HG02759 (cell line): ENCODE results near the gene NTRK3.

Source experiments
- ATAC-seq: cut with Tn5 transposase; IDR thresholded peaks from one replicate; pipeline ENCODE4 v1.9.1; 2021; ENCODE audit warnings: mild to moderate bottlenecking, moderate library complexity; ENCODE audit not compliant: unreplicated experiment

The NTRK3 gene

GRCh38 chr15:88188300-88188699, 68.2 kb downstream of the NTRK3 start:
- ATAC-seq = no peak

- ATAC-seq = no peak
Observed at GRCh38 chr15:88187195-88187594, 69.3 kb downstream of the NTRK3 start.

- no peak for ATAC-seq
Observed at GRCh38 chr15:88185584-88185983, 71.0 kb downstream of the NTRK3 start.

GRCh38 chr15:88181613-88182012, 74.9 kb downstream of the NTRK3 start:
- ATAC-seq = no peak

GRCh38 chr15:88179562-88179961, 77.0 kb downstream of the NTRK3 start:
- peak; percentile 86 for ATAC-seq

- ATAC-seq = peak; percentile 59
Observed at GRCh38 chr15:88178631-88179030, 77.9 kb downstream of the NTRK3 start.

- ATAC-seq = no peak
Observed at GRCh38 chr15:88177451-88177850, 79.1 kb downstream of the NTRK3 start.

GRCh38 chr15:88174571-88174970, 82.0 kb downstream of the NTRK3 start:
- ATAC-seq = no peak

- ATAC-seq = peak; percentile 48
Observed at GRCh38 chr15:88166082-88166993, 90.2 kb downstream of the NTRK3 start.

- ATAC-seq = no peak
Observed at GRCh38 chr15:88161636-88162035, 94.9 kb downstream of the NTRK3 start.

- ATAC-seq = no peak
Observed at GRCh38 chr15:88155310-88155709, 101.2 kb downstream of the NTRK3 start.

- no peak for ATAC-seq
Observed at GRCh38 chr15:88152672-88153071, 103.9 kb downstream of the NTRK3 start.

- no peak for ATAC-seq
Observed at GRCh38 chr15:88147760-88148159, 108.8 kb downstream of the NTRK3 start.

- no peak for ATAC-seq
Observed at GRCh38 chr15:88144921-88145653, 111.5 kb downstream of the NTRK3 start.

- ATAC-seq = no peak
Observed at GRCh38 chr15:88142121-88142520, 114.4 kb downstream of the NTRK3 start.

GRCh38 chr15:88141269-88141889, 115.2 kb downstream of the NTRK3 start:
- no peak for ATAC-seq

GRCh38 chr15:88140398-88140797, 116.1 kb downstream of the NTRK3 start:
- ATAC-seq = no peak

- ATAC-seq = no peak
Observed at GRCh38 chr15:88139936-88140335, 116.6 kb downstream of the NTRK3 start.

- ATAC-seq = no peak
Observed at GRCh38 chr15:88133795-88134194, 122.7 kb downstream of the NTRK3 start.

GRCh38 chr15:88132499-88132898, 124.0 kb downstream of the NTRK3 start:
- ATAC-seq = no peak

GRCh38 chr15:88131937-88132336, 124.6 kb downstream of the NTRK3 start:
- ATAC-seq = no peak

- no peak for ATAC-seq
Observed at GRCh38 chr15:88127432-88127790, 129.1 kb downstream of the NTRK3 start.
